ENCODE data around the gene CHL1. TPM values are rescaled to one million over a fixed set of nuclear protein-coding genes. Genes with fewer than 3 reads are reported as not detected.

Gene CHL1
- 5.5 and 11.3 TPM in 2 replicates for total RNA-seq (2014; rRNA removed; shearing (Covaris generic))

- peak; percentile 37 for DNase-seq (ENCODE audit: low spot score)
- in situ Hi-C loops (cut with HindIII; ENCODE audit: low sequenced_read_pairs): no loop called here
Observed at GRCh38 chr3:196311-197148, at the start of gene CHL1. Gene CHL1, plus strand, starts transcription at chr3:196763. Its CDS starts 123,014 bp downstream, at chr3:319777.

- in situ Hi-C loops (cut with HindIII; ENCODE audit: low sequenced_read_pairs): no loop called here
Observed at GRCh38 chr3:151614-152189, 44.9 kb upstream of the CHL1 start.

GRCh38 chr3:159974-160373, 36.6 kb upstream of the CHL1 start:
- DNase-seq (ENCODE audit: low spot score): no peak
- in situ Hi-C loops (cut with HindIII; ENCODE audit: low sequenced_read_pairs): no loop called here

More at GRCh38 chr3:151614-152189, 44.9 kb upstream of the CHL1 start:
- DNase-seq (ENCODE audit: low spot score): no peak

GRCh38 chr3:166071-166470, 30.5 kb upstream of the CHL1 start:
- in situ Hi-C loops (cut with HindIII; ENCODE audit: low sequenced_read_pairs): no loop called here

GRCh38 chr3:166799-167198, 29.8 kb upstream of the CHL1 start:
- in situ Hi-C loops (cut with HindIII; ENCODE audit: low sequenced_read_pairs): no loop called here
- DNase-seq (ENCODE audit: low spot score): no peak

More at GRCh38 chr3:166071-166470, 30.5 kb upstream of the CHL1 start:
- no peak for DNase-seq (ENCODE audit: low spot score)

- no peak for DNase-seq (ENCODE audit: low spot score)
- in situ Hi-C loops (cut with HindIII; ENCODE audit: low sequenced_read_pairs): no loop called here
Observed at GRCh38 chr3:173886-174285, 22.7 kb upstream of the CHL1 start.

GRCh38 chr3:184976-185375, 11.6 kb upstream of the CHL1 start:
- in situ Hi-C loops (cut with HindIII; ENCODE audit: low sequenced_read_pairs): no loop called here
- no peak for DNase-seq (ENCODE audit: low spot score)

- in situ Hi-C loops (cut with HindIII; ENCODE audit: low sequenced_read_pairs): no loop called here
Observed at GRCh38 chr3:192215-192929, 4.2 kb upstream of the CHL1 start.

GRCh38 chr3:194001-194400, 2.6 kb upstream of the CHL1 start:
- in situ Hi-C loops (cut with HindIII; ENCODE audit: low sequenced_read_pairs): no loop called here
- DNase-seq (ENCODE audit: low spot score): peak; percentile 75

More at GRCh38 chr3:192215-192929, 4.2 kb upstream of the CHL1 start:
- DNase-seq (ENCODE audit: low spot score): no peak

- peak; percentile 69 for DNase-seq (ENCODE audit: low spot score)
- in situ Hi-C loops (cut with HindIII; ENCODE audit: low sequenced_read_pairs): no loop called here
Observed at GRCh38 chr3:194421-194820, 2.1 kb upstream of the CHL1 start.

GRCh38 chr3:195666-196065, 897 bp upstream of the CHL1 start:
- in situ Hi-C loops (cut with HindIII; ENCODE audit: low sequenced_read_pairs): no loop called here
- peak; percentile 51 for DNase-seq (ENCODE audit: low spot score)

GRCh38 chr3:197149-197827, 725 bp downstream of the CHL1 start:
- DNase-seq (ENCODE audit: low spot score): no peak
- in situ Hi-C loops (cut with HindIII; ENCODE audit: low sequenced_read_pairs): no loop called here

- no peak for DNase-seq (ENCODE audit: low spot score)
- in situ Hi-C loops (cut with HindIII; ENCODE audit: low sequenced_read_pairs): no loop called here
Observed at GRCh38 chr3:197828-198491, 1.4 kb downstream of the CHL1 start.

GRCh38 chr3:199835-200234, 3.3 kb downstream of the CHL1 start:
- DNase-seq (ENCODE audit: low spot score): no peak
- in situ Hi-C loops (cut with HindIII; ENCODE audit: low sequenced_read_pairs): no loop called here

GRCh38 chr3:200758-201325, 4.3 kb downstream of the CHL1 start:
- in situ Hi-C loops (cut with HindIII; ENCODE audit: low sequenced_read_pairs): no loop called here
- DNase-seq (ENCODE audit: low spot score): no peak

- in situ Hi-C loops (cut with HindIII; ENCODE audit: low sequenced_read_pairs): no loop called here
Observed at GRCh38 chr3:204102-204501, 7.5 kb downstream of the CHL1 start.

GRCh38 chr3:207973-208372, 11.4 kb downstream of the CHL1 start:
- no peak for DNase-seq (ENCODE audit: low spot score)
- in situ Hi-C loops (cut with HindIII; ENCODE audit: low sequenced_read_pairs): no loop called here

More at GRCh38 chr3:204102-204501, 7.5 kb downstream of the CHL1 start:
- DNase-seq (ENCODE audit: low spot score): no peak

- no peak for DNase-seq (ENCODE audit: low spot score)
- in situ Hi-C loops (cut with HindIII; ENCODE audit: low sequenced_read_pairs): no loop called here
Observed at GRCh38 chr3:210669-211068, 14.1 kb downstream of the CHL1 start.

- DNase-seq (ENCODE audit: low spot score): no peak
- in situ Hi-C loops (cut with HindIII; ENCODE audit: low sequenced_read_pairs): no loop called here
Observed at GRCh38 chr3:212432-212831, 15.9 kb downstream of the CHL1 start.

Measured in G401 (cell line).